MM.1S (cell line): ENCODE results near the gene CIAO1.

ENCODE experiments used
- DNase-seq: peaks from one replicate; pipeline ENCODE4 v3.0.0-alpha.2; 2015
- H2AFZ ChIP-seq: fragments of 300-600 bp; sonication (generic); 2 replicates; pipeline ENCODE4 v1.6.0; 2016; ENCODE audit warnings: antibody characterized with exemption, low read length
- H3F3A ChIP-seq: fragments of 300-600 bp; sonication (generic); 2 replicates; pipeline ENCODE4 v1.6.1; 2016; ENCODE audit warnings: mild to moderate bottlenecking, antibody characterized with exemption, low read length, moderate library complexity, mixed read lengths; ENCODE audit not compliant: insufficient read depth
- H3K27ac ChIP-seq: fragments of 300-600 bp; sonication (generic); 2 replicates; pipeline ENCODE4 v1.5.1; 2016; ENCODE audit warnings: mild to moderate bottlenecking, low read length
- H3K27me3 ChIP-seq: fragments of 300-600 bp; sonication (generic); replicated peaks from 2 replicates; pipeline ENCODE4 v1.6.0; 2016; ENCODE audit warnings: low read length; ENCODE audit not compliant: insufficient read depth
- H3K36me3 ChIP-seq: fragments of 300-600 bp; sonication (generic); replicated peaks from 2 replicates; pipeline ENCODE4 v1.6.1; 2016; ENCODE audit warnings: mild to moderate bottlenecking, low read length, mixed read lengths; ENCODE audit not compliant: insufficient read depth
- H3K4me1 ChIP-seq: fragments of 300-600 bp; sonication (generic); 2 replicates; pipeline ENCODE4 v1.6.1; 2016; ENCODE audit warnings: low read length, mixed read lengths
- H3K4me2 ChIP-seq: fragments of 300-600 bp; sonication (generic); 2 replicates; pipeline ENCODE4 v1.6.0; 2016; ENCODE audit warnings: low read depth, low read length
- H3K4me3 ChIP-seq: fragments of 300-600 bp; sonication (generic); 2 replicates; pipeline ENCODE4 v1.5.1; 2016; ENCODE audit warnings: low read length, mixed read lengths
- H3K79me2 ChIP-seq: fragments of 300-600 bp; sonication (generic); 2 replicates; pipeline ENCODE4 v1.6.1; 2016; ENCODE audit warnings: mixed run types, low read length, mixed read lengths
- H3K9ac ChIP-seq: fragments of 300-600 bp; sonication (generic); 2 replicates; pipeline ENCODE4 v1.6.1; 2016; ENCODE audit warnings: low read length, mixed read lengths
- H3K9me2 ChIP-seq: fragments of 300-600 bp; sonication (generic); replicated peaks from 2 replicates; pipeline ENCODE4 v1.6.1; 2016; ENCODE audit warnings: mild to moderate bottlenecking, low read length, mixed read lengths; ENCODE audit not compliant: insufficient read depth
- H3K9me3 ChIP-seq: fragments of 300-600 bp; sonication (generic); replicated peaks from 2 replicates; pipeline ENCODE4 v1.6.1; 2016; ENCODE audit warnings: mild to moderate bottlenecking, low read length, mixed read lengths; ENCODE audit not compliant: insufficient read depth
- H4K20me1 ChIP-seq: fragments of 300-600 bp; sonication (generic); 2 replicates; pipeline ENCODE4 v1.6.1; 2016; ENCODE audit warnings: mild to moderate bottlenecking, low read length, moderate library complexity, mixed read lengths; ENCODE audit not compliant: insufficient read depth
- EZH2 ChIP-seq: fragments of 300-600 bp; sonication (generic); optimal IDR thresholded peaks from 2 replicates; pipeline ENCODE3; 2017; ENCODE audit warnings: low read depth, mild to moderate bottlenecking, antibody characterized with exemption, low read length, mixed read lengths
- EZH2phosphoT487 ChIP-seq: fragments of 300-600 bp; sonication (generic); IDR thresholded peaks from 2 replicates; pipeline ENCODE4 v1.6.1; 2018; ENCODE audit warnings: antibody characterized with exemption, low read length
- TF ChIP-seq, protein P1 (sequence below): fragments of 300-600 bp; sonication (generic); IDR thresholded peaks from 2 replicates; pipeline ENCODE4 v1.5.1; 2016; ENCODE audit warnings: antibody characterized with exemption, low read length, mixed read lengths

Gene CIAO1

DNA sequence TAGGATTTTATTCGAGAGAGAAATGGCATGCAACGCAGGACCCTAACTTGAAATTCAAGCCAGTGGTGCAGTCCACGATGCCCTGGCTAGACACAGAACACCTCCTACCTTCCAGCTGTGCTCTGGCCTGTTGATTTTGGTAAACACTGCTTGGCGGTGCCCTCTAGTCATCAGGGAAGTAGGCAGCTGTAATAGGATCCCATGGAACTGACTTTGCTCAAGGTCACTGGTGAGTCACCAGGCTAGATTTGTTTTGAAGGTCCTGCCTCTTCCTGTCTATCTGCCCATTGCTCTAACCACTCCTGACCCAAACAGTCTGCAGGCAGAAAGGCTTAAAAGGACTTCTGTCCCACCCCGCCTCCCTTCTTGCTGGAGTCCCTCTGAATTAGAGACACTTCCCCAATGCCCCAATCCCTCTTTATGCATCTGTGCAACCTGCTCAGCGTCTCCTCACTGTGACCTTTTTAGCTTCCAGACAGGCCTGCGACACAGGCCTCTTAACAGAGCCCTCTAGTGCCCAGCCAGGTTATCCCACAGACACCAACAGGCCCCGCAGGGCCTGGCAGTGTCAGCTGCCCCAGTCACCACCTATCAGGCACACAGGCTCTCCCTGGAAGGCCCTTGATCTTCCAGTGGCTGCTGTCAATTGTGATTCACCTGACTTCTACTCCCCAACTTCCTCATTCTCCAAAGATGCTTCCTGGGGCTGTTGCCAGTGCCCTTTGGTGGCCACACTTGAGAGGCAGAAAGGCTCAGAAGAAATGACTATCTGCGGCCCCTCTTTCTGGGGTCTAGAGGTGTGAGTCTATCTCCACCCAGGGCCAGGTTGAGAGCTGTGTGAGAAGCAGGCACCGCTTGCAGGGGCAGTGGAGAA, 5.4 kb upstream of the CIAO1 start:
- Histone ChIP-seq H3K79me2 (peaks cover 88% of the 10 kb centered on the region), H3K27ac (peak overlapping the region; percentile 92), H3K27me3 (no peaks in the 10 kb centered on the region), H3K4me1 (peaks cover 43% of the 10 kb centered on the region), H3K9ac (peak overlapping the region; percentile 73), H3K4me2 (peak overlapping the region; percentile 92), H3K9me2 (no peaks in the 10 kb centered on the region), H2AFZ (peak overlapping the region; percentile 22; the same call in 1 of the 2 replicates), H3K9me3 (no peaks in the 10 kb centered on the region), H3F3A (peaks cover 24% of the 10 kb centered on the region), H4K20me1 (no peaks in the 10 kb centered on the region), H3K36me3 (no peaks in the 10 kb centered on the region), H3K4me3 (peak overlapping the region; percentile 51)
- peak; percentile 85 for DNase-seq
- TF ChIP-seq EZH2phosphoT487 (no peak), EZH2 (no peak)
- TF ChIP-seq, protein P1, sequence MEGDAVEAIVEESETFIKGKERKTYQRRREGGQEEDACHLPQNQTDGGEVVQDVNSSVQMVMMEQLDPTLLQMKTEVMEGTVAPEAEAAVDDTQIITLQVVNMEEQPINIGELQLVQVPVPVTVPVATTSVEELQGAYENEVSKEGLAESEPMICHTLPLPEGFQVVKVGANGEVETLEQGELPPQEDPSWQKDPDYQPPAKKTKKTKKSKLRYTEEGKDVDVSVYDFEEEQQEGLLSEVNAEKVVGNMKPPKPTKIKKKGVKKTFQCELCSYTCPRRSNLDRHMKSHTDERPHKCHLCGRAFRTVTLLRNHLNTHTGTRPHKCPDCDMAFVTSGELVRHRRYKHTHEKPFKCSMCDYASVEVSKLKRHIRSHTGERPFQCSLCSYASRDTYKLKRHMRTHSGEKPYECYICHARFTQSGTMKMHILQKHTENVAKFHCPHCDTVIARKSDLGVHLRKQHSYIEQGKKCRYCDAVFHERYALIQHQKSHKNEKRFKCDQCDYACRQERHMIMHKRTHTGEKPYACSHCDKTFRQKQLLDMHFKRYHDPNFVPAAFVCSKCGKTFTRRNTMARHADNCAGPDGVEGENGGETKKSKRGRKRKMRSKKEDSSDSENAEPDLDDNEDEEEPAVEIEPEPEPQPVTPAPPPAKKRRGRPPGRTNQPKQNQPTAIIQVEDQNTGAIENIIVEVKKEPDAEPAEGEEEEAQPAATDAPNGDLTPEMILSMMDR = peak; percentile 79

DNA sequence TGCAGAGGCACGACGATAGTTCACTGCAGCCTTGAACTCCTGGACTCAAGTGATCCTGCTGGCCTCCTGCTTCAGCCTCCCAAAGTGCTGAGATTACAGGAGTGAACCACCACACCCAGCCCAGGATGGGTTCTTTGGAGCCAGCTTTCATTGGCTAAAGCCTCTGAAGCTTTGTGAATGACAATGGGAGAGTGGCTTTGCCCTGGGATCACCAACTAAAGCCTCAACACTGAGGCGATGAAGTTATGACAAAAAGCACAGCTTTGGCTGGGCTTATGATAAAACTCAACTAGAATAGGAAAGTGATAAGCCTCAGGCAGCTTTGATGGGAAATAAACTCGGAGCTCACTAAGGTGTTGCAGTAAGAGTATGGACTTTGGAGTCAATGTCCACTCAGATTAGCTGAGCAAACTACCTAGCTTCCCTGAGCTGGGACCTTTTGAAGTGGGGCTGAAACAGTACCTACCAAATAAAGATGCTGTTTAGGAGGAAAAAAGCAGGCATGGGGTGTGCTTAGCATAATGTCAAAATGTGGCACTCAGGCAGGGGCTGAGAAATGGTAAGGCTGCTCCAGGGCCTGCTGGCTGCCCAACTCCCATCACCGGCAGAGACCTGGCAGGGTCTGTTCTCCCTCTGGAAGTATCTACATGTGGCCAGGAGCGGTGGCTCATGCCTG, 4.6 kb upstream of the CIAO1 start:
- Histone ChIP-seq H3K27ac (peak overlapping the region; percentile 92; the same call in 1 of the 2 replicates), H3K4me2 (peak overlapping the region; percentile 92; the same call in 1 of the 2 replicates), H3K9me3 (no peaks in the 10 kb centered on the region), H2AFZ (no peak overlapping the region), H3K36me3 (no peaks in the 10 kb centered on the region), H3K9me2 (no peaks in the 10 kb centered on the region), H3K4me3 (no peak overlapping the region), H3K79me2 (peaks cover 94% of the 10 kb centered on the region), H3K27me3 (no peaks in the 10 kb centered on the region), H3K4me1 (peaks cover 43% of the 10 kb centered on the region), H4K20me1 (no peaks in the 10 kb centered on the region), H3F3A (peaks cover 25% of the 10 kb centered on the region), H3K9ac (peak overlapping the region; percentile 73; the same call in 1 of the 2 replicates)
- no peak for DNase-seq
- TF ChIP-seq EZH2 = no peak
- TF ChIP-seq, protein P1 = no peak
- no peak for TF ChIP-seq EZH2phosphoT487

DNA sequence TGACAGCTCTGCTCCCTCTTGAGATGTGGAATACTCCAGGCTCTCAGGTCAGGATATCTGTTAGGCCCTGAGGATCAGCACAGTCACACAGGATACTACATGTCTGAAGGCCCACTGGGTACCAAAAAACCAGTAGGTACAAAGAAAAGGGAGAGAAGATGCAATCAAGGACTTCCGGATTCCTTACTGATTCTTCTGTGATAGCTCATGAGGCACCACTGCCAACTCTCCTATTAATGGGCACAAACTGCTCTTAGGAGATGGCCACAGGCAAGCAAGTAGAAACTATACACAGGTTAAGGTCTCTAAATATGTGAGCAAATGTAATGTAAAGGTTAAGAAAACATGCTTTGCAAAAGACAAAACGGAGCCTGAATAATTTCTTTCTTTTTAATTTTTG, 3.7 kb upstream of the CIAO1 start:
- Histone ChIP-seq H3K4me1 (peaks cover 46% of the 10 kb centered on the region), H3F3A (peaks cover 27% of the 10 kb centered on the region), H3K4me2 (no peak overlapping the region), H3K9me3 (no peaks in the 10 kb centered on the region), H3K27me3 (no peaks in the 10 kb centered on the region), H3K36me3 (no peaks in the 10 kb centered on the region), H3K4me3 (no peak overlapping the region), H4K20me1 (no peaks in the 10 kb centered on the region), H2AFZ (no peak overlapping the region), H3K79me2 (peaks cover 94% of the 10 kb centered on the region), H3K9ac (no peak overlapping the region), H3K27ac (no peak overlapping the region), H3K9me2 (no peaks in the 10 kb centered on the region)
- no peak for TF ChIP-seq EZH2phosphoT487
- DNase-seq = no peak
